SK-N-SH (cell line): ENCODE results near the gene CAP2. TPM values are rescaled to one million over a fixed set of nuclear protein-coding genes. Genes with fewer than 3 reads are reported as not detected.

Experiments used
- CTCF ChIA-PET: fragments of 300-600, 350-600 bp; formaldehyde crosslinking; extraction: SDS; loops from one replicate; lab custom pipeline; 2021; lab: Yijun Ruan, JAX
- POLR2A ChIA-PET: fragments of 350-600 bp; sonication (Branson Sonifier 250); formaldehyde crosslinking; extraction: SDS; loops from one replicate; lab custom pipeline; 2020; ENCODE audit warnings: antibody characterized with exemption, inconsistent platforms; lab: Yijun Ruan, JAX
- DNase-seq: peaks from one replicate; pipeline ENCODE4 v3.0.0; 2012
- H2AFZ ChIP-seq: fragments of 200-600 bp; sonication (generic); 2 replicates; pipeline ENCODE4 v1.8.1; 2016; ENCODE audit warnings: antibody characterized with exemption, mild to moderate bottlenecking, low read depth
- H3F3A ChIP-seq: fragments of 200-600 bp; sonication (generic); replicated peaks from 2 replicates; pipeline ENCODE3; 2016; ENCODE audit warnings: antibody characterized with exemption, mild to moderate bottlenecking; ENCODE audit not compliant: insufficient read depth
- H3K27ac ChIP-seq, 2 experiments: fragments of 200-500 bp in 1 of 2; fragments of 200-600 bp in 1 of 2; sonication (Bioruptor generic) in 1 of 2; sonication (generic), shearing (Covaris generic) in 1 of 2; 2 replicates each; pipeline versions ENCODE4 v1.5.1 to v1.6.1; 2014 to 2016; ENCODE audit warnings: low read depth in 2 of 2, inconsistent platforms in 1 of 2, low read length in 1 of 2, mild to moderate bottlenecking in 1 of 2, mixed read lengths in 1 of 2
- H3K27me3 ChIP-seq: fragments of 200-600 bp; sonication (generic), shearing (Covaris generic); 2 replicates; pipeline ENCODE4 v1.6.1; 2016; ENCODE audit warnings: mixed run types; ENCODE audit not compliant: insufficient read depth
- H3K36me3 ChIP-seq, 2 experiments: fragments of 200-500 bp in 1 of 2; fragments of 200-600 bp in 1 of 2; sonication (Bioruptor generic) in 1 of 2; sonication (generic) in 1 of 2; replicated peaks in 1 of 2; 2 replicates each; pipeline versions ENCODE3 to v1.5.1; 2014 to 2016; ENCODE audit warnings: low read length in 1 of 2, mild to moderate bottlenecking in 1 of 2; ENCODE audit not compliant: insufficient read depth in 2 of 2, control insufficient read depth in 1 of 2
- H3K4me1 ChIP-seq, 2 experiments: fragments of 200-500 bp in 1 of 2; fragments of 200-600 bp in 1 of 2; sonication (Bioruptor generic) in 1 of 2; sonication (generic), shearing (Covaris generic) in 1 of 2; 2 replicates each; pipeline versions ENCODE4 v1.5.1 to v1.6.1; 2014 to 2016; ENCODE audit warnings: low read depth in 1 of 2, low read length in 1 of 2, mixed run types in 1 of 2; ENCODE audit not compliant: insufficient read depth in 2 of 2, control insufficient read depth in 1 of 2
- H3K4me2 ChIP-seq: fragments of 200-600 bp; sonication (generic), shearing (Covaris generic); 2 replicates; pipeline ENCODE4 v1.6.1; 2017; ENCODE audit warnings: mixed run types
- H3K4me3 ChIP-seq, 2 experiments: fragments of 200-500 bp in 1 of 2; fragments of 200-600 bp in 1 of 2; sonication (Bioruptor generic) in 1 of 2; sonication (generic), shearing (Covaris generic) in 1 of 2; 2 replicates each; pipeline versions ENCODE4 v1.5.1 to v1.8.1; 2014 to 2016; ENCODE audit warnings: low read depth in 2 of 2, inconsistent platforms in 1 of 2, low read length in 1 of 2, mild to moderate bottlenecking in 1 of 2, mixed read lengths in 1 of 2, moderate library complexity in 1 of 2
- H3K79me2 ChIP-seq: fragments of 200-600 bp; sonication (generic); 2 replicates; pipeline ENCODE4 v1.8.1; 2017; ENCODE audit warnings: mild to moderate bottlenecking; ENCODE audit not compliant: insufficient read depth
- H3K9ac ChIP-seq: fragments of 200-600 bp; sonication (generic); 2 replicates; pipeline ENCODE4 v1.6.1; 2017; ENCODE audit warnings: mixed run types
- H3K9me2 ChIP-seq: fragments of 200-600 bp; sonication (generic); 2 replicates; pipeline ENCODE4 v1.6.1; 2017; ENCODE audit warnings: mixed run types
- H3K9me3 ChIP-seq: fragments of 200-600 bp; sonication (generic); 2 replicates; pipeline ENCODE4 v1.6.1; 2017; ENCODE audit warnings: mixed run types, mild to moderate bottlenecking, moderate library complexity
- H4K20me1 ChIP-seq: fragments of 200-600 bp; sonication (generic); 2 replicates; pipeline ENCODE4 v1.6.1; 2017; ENCODE audit warnings: mild to moderate bottlenecking, mixed run types; ENCODE audit not compliant: insufficient read depth
- ELF1 ChIP-seq: IDR thresholded peaks from 2 replicates; pipeline ENCODE4 v1.4.0; 2012
- EZH2phosphoT487 ChIP-seq: fragments of 200-600 bp; sonication (generic); IDR thresholded peaks from 2 replicates; pipeline ENCODE4 v1.6.1; 2017; ENCODE audit warnings: low read depth, mixed run types, mild to moderate bottlenecking, antibody characterized with exemption, moderate library complexity, borderline replicate concordance
- IRF3 ChIP-seq: fragments of 150-350 bp; IDR thresholded peaks from 2 replicates; pipeline ENCODE4 v1.6.1; 2016; ENCODE audit warnings: mild to moderate bottlenecking, low read depth, low read length
- MEF2A ChIP-seq: IDR thresholded peaks from 2 replicates; pipeline ENCODE4 v1.4.0; 2012; ENCODE audit warnings: low read depth, borderline replicate concordance
- NFIC ChIP-seq: IDR thresholded peaks from 2 replicates; pipeline ENCODE4 v1.4.0; 2012; ENCODE audit warnings: borderline replicate concordance
- POLR2AphosphoS5 ChIP-seq: IDR thresholded peaks from 2 replicates; pipeline ENCODE4 v1.6.1; 2012; ENCODE audit warnings: low read depth, low read length
- RAD21 ChIP-seq: IDR thresholded peaks from 2 replicates; pipeline ENCODE4 v1.6.1; 2012; ENCODE audit warnings: mild to moderate bottlenecking, low read length
- REST ChIP-seq: IDR thresholded peaks from 2 replicates; pipeline ENCODE4 v1.6.1; 2012; ENCODE audit warnings: mild to moderate bottlenecking, low read depth, low read length, moderate library complexity
- SIN3A ChIP-seq: IDR thresholded peaks from 2 replicates; pipeline ENCODE4 v1.6.1; 2012; ENCODE audit warnings: low read depth, mild to moderate bottlenecking, low read length, moderate library complexity, borderline replicate concordance
- SMC3 ChIP-seq: IDR thresholded peaks from 2 replicates; pipeline ENCODE4 v1.6.1; 2012; ENCODE audit warnings: low read depth, low read length, improper control_type of control experiment
- TCF12 ChIP-seq: IDR thresholded peaks from 2 replicates; pipeline ENCODE4 v1.4.0; 2012
- TEAD4 ChIP-seq: IDR thresholded peaks from 2 replicates; pipeline ENCODE4 v1.4.0; 2012; ENCODE audit warnings: mild to moderate bottlenecking, borderline replicate concordance; ENCODE audit not compliant: insufficient read depth
- USF1 ChIP-seq: IDR thresholded peaks from 2 replicates; pipeline ENCODE4 v1.4.0; 2012; ENCODE audit warnings: low read depth, borderline replicate concordance
- WGBS: methylation state at CpG from one replicate; pipeline ENCODE4 v1.1.6; 2017; ENCODE audit warnings: low lambda C conversion rate; 5-methylcytosine and 5-hydroxymethylcytosine counted together
- polyA plus RNA-seq, 3 experiments: library from polyadenylated mRNA; depleted of rRNA; stranded (reverse); fragments of >200 nt; gene quantifications; 2 replicates each; pipeline ENCODE4 v1.2.3, GENCODE V29; 2012
- TF ChIP-seq, protein P1 (sequence below): IDR thresholded peaks from 2 replicates; pipeline ENCODE4 v1.4.0; 2012; ENCODE audit warnings: low read depth, borderline replicate concordance
- TF ChIP-seq, protein P2 (sequence below): fragments of 200-600 bp; sonication (generic); IDR thresholded peaks from 2 replicates; pipeline ENCODE4 v1.6.1; 2017; ENCODE audit warnings: antibody characterized with exemption, mild to moderate bottlenecking, moderate library complexity
- TF ChIP-seq, protein P3 (sequence below): IDR thresholded peaks from 2 replicates; pipeline ENCODE4; 2012

Gene CAP2
- polyA plus RNA-seq, 1 of the 3 experiments (the other 2 are of a cell fraction), result 8.5 TPM

DNA sequence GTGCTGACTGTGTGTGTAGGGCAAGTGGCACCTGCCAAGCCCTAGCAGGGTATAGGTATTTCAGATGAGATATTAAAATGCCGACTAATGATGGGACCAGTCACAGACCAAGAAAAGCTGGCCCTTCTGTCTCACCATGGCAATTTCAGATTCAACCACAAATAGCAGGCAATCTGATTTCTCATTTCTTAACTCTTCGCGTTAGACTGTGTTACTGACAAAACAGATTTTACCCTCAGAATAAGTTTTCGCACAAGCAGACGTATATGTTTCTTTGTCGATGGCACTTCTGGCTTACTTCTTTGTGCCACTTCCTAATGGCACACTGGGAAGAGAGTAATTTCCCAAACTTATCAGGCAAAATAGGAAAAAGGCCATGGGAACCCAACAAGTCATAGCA is 58.7 kb downstream of the CAP2 start:
- Histone ChIP-seq H3K4me1 (no peaks in the 10 kb centered on the region), H3K27ac (no peak overlapping the region), H3K4me2 (no peak overlapping the region), H3K36me3 (peaks cover 0 to 3% of the 10 kb centered on the region in 2 experiments), H3F3A (no peaks in the 10 kb centered on the region), H3K9ac (no peak overlapping the region), H3K4me3 (no peak overlapping the region), H2AFZ (no peak overlapping the region), H3K79me2 (no peaks in the 10 kb centered on the region; the same call in 1 of the 2 replicates), H3K9me3 (no peaks in the 10 kb centered on the region), H3K9me2 (no peaks in the 10 kb centered on the region), H3K27me3 (no peaks in the 10 kb centered on the region), H4K20me1 (no peaks in the 10 kb centered on the region)
- DNase-seq, result no peak
- CTCF ChIA-PET, result no interaction called here
- WGBS, result 93% methylated on average over 6 of the region's 6 CpGs
- POLR2A ChIA-PET, result no interaction called here
- TF ChIP-seq SIN3A, result no peak
- TF ChIP-seq POLR2AphosphoS5, result no peak
- TF ChIP-seq REST, result no peak
- no peak for TF ChIP-seq MEF2A
- TF ChIP-seq ELF1, result no peak

DNA sequence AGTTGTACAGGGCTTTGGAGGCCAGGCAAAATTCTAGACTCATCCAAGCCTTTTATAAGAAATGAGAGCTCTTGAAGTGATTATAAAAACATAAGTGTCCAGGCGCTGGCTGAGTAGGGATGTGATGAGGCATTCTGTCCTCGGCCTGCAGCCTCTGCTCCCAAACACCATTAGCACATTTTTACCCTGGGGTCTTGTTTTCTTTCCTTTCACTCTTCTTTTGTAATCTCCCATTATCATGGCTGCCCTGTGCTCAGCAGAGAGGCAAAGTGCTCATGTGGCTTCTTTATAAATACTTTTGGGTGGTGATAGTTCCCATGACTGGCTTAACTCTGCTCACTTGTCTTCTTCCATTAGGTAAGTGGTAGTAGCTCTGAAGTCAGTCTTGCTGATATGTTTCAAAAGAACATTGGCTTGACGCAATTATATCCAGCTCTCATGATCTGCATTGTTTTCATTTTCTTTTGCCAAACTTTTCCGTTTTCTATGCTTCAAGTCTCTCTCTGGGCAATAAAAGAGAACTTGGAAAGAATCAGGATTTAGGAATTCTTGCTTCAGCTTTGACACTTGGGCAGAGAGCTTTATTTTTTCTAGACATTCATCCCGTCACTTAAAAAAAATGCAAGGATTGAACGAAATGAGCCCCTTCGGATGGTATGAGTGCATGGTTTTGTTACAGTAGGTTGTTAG is 61.1 kb downstream of the CAP2 start:
- no peaks in the 10 kb centered on the region for H3F3A ChIP-seq
- H4K20me1 ChIP-seq, result no peaks in the 10 kb centered on the region
- ChIA-PET POLR2A (no interaction called here), CTCF (no interaction called here)
- no peak overlapping the region for H3K27ac ChIP-seq
- H3K9me3 ChIP-seq, result no peaks in the 10 kb centered on the region
- no peak overlapping the region for H3K4me3 ChIP-seq
- DNase-seq, result no peak
- WGBS, result 83% methylated on average over 7 of the region's 7 CpGs
- no peaks in the 10 kb centered on the region for H3K9me2 ChIP-seq
- no peaks in the 10 kb centered on the region for H3K36me3 ChIP-seq
- no peak overlapping the region for H2AFZ ChIP-seq
- no peaks in the 10 kb centered on the region; the same call in 1 of the 2 replicates for H3K79me2 ChIP-seq
- no peak overlapping the region for H3K9ac ChIP-seq
- no peaks in the 10 kb centered on the region for H3K27me3 ChIP-seq
- H3K4me1 ChIP-seq, result no peaks in the 10 kb centered on the region
- no peak overlapping the region for H3K4me2 ChIP-seq
- no peak for TF ChIP-seq NFIC
- no peak for TF ChIP-seq TCF12
- TF ChIP-seq TEAD4, result no peak
- TF ChIP-seq IRF3, result no peak
- no peak for TF ChIP-seq POLR2AphosphoS5
- TF ChIP-seq USF1, result no peak
- TF ChIP-seq SMC3, result no peak
- TF ChIP-seq, protein P1, sequence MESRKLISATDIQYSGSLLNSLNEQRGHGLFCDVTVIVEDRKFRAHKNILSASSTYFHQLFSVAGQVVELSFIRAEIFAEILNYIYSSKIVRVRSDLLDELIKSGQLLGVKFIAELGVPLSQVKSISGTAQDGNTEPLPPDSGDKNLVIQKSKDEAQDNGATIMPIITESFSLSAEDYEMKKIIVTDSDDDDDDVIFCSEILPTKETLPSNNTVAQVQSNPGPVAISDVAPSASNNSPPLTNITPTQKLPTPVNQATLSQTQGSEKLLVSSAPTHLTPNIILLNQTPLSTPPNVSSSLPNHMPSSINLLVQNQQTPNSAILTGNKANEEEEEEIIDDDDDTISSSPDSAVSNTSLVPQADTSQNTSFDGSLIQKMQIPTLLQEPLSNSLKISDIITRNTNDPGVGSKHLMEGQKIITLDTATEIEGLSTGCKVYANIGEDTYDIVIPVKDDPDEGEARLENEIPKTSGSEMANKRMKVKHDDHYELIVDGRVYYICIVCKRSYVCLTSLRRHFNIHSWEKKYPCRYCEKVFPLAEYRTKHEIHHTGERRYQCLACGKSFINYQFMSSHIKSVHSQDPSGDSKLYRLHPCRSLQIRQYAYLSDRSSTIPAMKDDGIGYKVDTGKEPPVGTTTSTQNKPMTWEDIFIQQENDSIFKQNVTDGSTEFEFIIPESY, result no peak
- TF ChIP-seq, protein P2, sequence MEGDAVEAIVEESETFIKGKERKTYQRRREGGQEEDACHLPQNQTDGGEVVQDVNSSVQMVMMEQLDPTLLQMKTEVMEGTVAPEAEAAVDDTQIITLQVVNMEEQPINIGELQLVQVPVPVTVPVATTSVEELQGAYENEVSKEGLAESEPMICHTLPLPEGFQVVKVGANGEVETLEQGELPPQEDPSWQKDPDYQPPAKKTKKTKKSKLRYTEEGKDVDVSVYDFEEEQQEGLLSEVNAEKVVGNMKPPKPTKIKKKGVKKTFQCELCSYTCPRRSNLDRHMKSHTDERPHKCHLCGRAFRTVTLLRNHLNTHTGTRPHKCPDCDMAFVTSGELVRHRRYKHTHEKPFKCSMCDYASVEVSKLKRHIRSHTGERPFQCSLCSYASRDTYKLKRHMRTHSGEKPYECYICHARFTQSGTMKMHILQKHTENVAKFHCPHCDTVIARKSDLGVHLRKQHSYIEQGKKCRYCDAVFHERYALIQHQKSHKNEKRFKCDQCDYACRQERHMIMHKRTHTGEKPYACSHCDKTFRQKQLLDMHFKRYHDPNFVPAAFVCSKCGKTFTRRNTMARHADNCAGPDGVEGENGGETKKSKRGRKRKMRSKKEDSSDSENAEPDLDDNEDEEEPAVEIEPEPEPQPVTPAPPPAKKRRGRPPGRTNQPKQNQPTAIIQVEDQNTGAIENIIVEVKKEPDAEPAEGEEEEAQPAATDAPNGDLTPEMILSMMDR, result no peak
- TF ChIP-seq EZH2phosphoT487, result no peak
- TF ChIP-seq, protein P3, sequence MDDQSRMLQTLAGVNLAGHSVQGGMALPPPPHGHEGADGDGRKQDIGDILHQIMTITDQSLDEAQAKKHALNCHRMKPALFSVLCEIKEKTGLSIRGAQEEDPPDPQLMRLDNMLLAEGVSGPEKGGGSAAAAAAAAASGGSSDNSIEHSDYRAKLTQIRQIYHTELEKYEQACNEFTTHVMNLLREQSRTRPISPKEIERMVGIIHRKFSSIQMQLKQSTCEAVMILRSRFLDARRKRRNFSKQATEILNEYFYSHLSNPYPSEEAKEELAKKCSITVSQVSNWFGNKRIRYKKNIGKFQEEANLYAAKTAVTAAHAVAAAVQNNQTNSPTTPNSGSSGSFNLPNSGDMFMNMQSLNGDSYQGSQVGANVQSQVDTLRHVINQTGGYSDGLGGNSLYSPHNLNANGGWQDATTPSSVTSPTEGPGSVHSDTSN, result no peak
- no peak for TF ChIP-seq RAD21
- no peak for TF ChIP-seq SIN3A
